ENCODE results near the gene KLRF2.

The KLRF2 gene

GRCh38 chr12:9856151-9856550 is 25.1 kb upstream of the KLRF2 start:
- no peak overlapping the region for H3K4me3 ChIP-seq (replicated peaks; ENCODE audit: insufficient read depth, low read length)

DNA sequence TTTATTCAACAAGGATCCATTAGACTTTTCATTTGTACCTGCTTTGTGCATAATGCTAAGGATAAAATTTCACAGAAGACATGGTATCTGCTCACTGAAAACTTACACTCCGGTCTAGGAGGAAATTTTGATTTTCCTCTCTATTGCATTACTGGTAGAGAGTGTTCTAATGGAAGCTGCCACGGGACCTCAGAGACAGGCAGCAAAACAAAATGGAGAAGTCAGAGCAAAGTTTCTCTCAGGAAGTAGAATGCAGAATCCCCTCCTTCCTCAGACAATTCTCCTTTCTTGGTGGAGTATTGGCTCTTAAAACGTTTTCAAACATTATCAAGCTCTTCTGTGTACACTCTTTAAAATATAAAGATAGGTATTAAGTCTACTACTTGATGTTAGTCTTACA is 24.4 kb upstream of the KLRF2 start:
- H3K27ac ChIP-seq (replicated peaks) = no peak overlapping the region
- no peaks in the 10 kb centered on the region for H3K27me3 ChIP-seq (ENCODE audit: insufficient read depth, poor library complexity, severe bottlenecking)
- no peak overlapping the region for H3K4me3 ChIP-seq (replicated peaks; ENCODE audit: insufficient read depth, low read length)
- no peak for DNase-seq (ENCODE audit: low read depth in 1 of 2, low spot score in 1 of 2)
- TF ChIP-seq POLR2AphosphoS5 (IDR thresholded peaks at IDR 0.05; ENCODE audit: low read depth) = no peak
- TF ChIP-seq SPI1 (IDR thresholded peaks at IDR 0.05; ENCODE audit: borderline replicate concordance, low read depth) = peak; percentile 70

More at GRCh38 chr12:9856151-9856550, 25.1 kb upstream of the KLRF2 start:
- Histone ChIP-seq H3K27ac (replicated peaks) (no peak overlapping the region), H3K27me3 (ENCODE audit: insufficient read depth, poor library complexity, severe bottlenecking) (no peaks in the 10 kb centered on the region)
- DNase-seq (ENCODE audit: low read depth in 1 of 2, low spot score in 1 of 2) = peak in 1 of 2 experiments; percentile 20
- TF ChIP-seq POLR2AphosphoS5 (IDR thresholded peaks at IDR 0.05; ENCODE audit: low read depth) = no peak
- peak; percentile 31; the same call in 1 of the 2 replicates for TF ChIP-seq SPI1 (IDR thresholded peaks at IDR 0.05; ENCODE audit: borderline replicate concordance, low read depth)

- H3K27me3 ChIP-seq (ENCODE audit: insufficient read depth, poor library complexity, severe bottlenecking) = no peaks in the 10 kb centered on the region
- no peak for DNase-seq (ENCODE audit: low read depth in 1 of 2, low spot score in 1 of 2)
- H3K27ac ChIP-seq (replicated peaks) = no peak overlapping the region
- no peak overlapping the region for H3K4me3 ChIP-seq (replicated peaks; ENCODE audit: insufficient read depth, low read length)
- TF ChIP-seq REST (IDR thresholded peaks at IDR 0.05; ENCODE audit: insufficient replicate concordance, low read depth) (no peak), GABPA (IDR thresholded peaks at IDR 0.05; ENCODE audit: low read depth) (no peak), SPI1 (IDR thresholded peaks at IDR 0.05; ENCODE audit: borderline replicate concordance, low read depth) (no peak), POLR2AphosphoS5 (IDR thresholded peaks at IDR 0.05; ENCODE audit: low read depth) (no peak), CTCF (IDR thresholded peaks at IDR 0.05; ENCODE audit: insufficient read depth, low read length) (no peak)
Observed at GRCh38 chr12:9858135-9858534, 23.2 kb upstream of the KLRF2 start.

DNA sequence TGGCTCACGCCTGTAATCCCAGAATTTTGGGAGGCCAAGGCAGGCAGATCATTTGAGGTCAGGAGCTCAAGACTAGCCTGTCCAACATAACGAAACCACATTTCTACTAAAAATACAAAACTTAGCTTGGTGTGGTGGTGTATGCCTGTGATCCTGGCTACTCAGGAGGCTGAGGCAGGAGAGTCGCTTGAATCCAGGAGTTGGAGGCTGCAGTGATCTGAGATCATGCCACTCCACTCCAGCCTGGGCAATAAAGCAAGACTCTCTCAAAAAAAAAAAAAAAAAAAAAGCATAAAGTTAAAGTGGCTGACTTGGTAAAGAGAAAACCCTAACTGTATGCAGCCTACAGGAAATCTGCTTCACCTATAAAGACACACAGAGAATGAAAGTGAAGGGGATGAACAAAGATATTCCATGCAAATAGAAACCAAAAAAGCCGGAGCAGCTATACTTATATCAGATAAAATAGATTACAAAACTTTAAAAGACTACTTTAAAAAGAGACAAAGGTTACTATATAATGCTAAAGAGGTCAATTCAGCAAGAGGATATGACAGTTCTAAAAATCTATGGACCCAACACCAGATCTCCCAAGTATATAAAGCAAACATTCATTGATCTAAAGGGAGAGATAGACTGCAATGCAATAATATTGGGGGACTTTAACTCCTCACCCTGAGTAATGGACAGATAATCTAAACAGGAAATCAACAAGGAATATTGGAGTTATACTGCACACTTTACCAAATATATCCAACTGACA is 16.2 kb upstream of the KLRF2 start:
- Histone ChIP-seq H3K27me3 (ENCODE audit: insufficient read depth, poor library complexity, severe bottlenecking) (no peaks in the 10 kb centered on the region), H3K27ac (replicated peaks) (no peak overlapping the region), H3K4me3 (replicated peaks; ENCODE audit: insufficient read depth, low read length) (no peak overlapping the region)
- TF ChIP-seq GABPA (IDR thresholded peaks at IDR 0.05; ENCODE audit: low read depth) = no peak
- no peak for TF ChIP-seq CTCF (IDR thresholded peaks at IDR 0.05; ENCODE audit: insufficient read depth, low read length)
- TF ChIP-seq POLR2AphosphoS5 (IDR thresholded peaks at IDR 0.05; ENCODE audit: low read depth) = no peak
- TF ChIP-seq REST (IDR thresholded peaks at IDR 0.05; ENCODE audit: insufficient replicate concordance, low read depth) = no peak
- no peak for TF ChIP-seq SPI1 (IDR thresholded peaks at IDR 0.05; ENCODE audit: borderline replicate concordance, low read depth)
- no peak for DNase-seq (ENCODE audit: low read depth in 1 of 2, low spot score in 1 of 2)

Measured in HL-60 (cell line).